Measurements from ENCODE around the gene HSPA8.

DNA sequence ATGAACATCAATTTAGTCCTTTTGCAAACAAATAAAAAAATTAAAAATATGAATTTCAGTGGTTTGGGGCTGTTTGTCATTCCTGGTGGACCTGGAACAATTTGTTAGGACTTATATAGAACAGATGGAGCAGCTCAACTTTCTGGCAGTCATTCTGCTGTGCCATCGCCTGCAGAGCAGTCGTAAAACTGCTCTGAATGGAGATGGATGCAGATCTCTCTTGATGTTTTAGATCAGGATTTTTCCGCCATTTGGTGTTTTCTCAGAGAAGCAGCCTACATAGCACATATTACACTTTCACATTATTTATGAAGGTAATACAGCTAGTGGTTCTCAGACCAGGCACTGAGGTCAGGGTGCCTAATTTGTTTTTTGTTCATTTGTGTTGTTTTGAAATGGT, 31.8 kb upstream of the HSPA8 start:
- TF ChIP-seq, protein P1, sequence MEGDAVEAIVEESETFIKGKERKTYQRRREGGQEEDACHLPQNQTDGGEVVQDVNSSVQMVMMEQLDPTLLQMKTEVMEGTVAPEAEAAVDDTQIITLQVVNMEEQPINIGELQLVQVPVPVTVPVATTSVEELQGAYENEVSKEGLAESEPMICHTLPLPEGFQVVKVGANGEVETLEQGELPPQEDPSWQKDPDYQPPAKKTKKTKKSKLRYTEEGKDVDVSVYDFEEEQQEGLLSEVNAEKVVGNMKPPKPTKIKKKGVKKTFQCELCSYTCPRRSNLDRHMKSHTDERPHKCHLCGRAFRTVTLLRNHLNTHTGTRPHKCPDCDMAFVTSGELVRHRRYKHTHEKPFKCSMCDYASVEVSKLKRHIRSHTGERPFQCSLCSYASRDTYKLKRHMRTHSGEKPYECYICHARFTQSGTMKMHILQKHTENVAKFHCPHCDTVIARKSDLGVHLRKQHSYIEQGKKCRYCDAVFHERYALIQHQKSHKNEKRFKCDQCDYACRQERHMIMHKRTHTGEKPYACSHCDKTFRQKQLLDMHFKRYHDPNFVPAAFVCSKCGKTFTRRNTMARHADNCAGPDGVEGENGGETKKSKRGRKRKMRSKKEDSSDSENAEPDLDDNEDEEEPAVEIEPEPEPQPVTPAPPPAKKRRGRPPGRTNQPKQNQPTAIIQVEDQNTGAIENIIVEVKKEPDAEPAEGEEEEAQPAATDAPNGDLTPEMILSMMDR (conservative IDR thresholded peaks at IDR 0.05; ENCODE audit: low read length) = no peak
- TF ChIP-seq EZH2phosphoT487 (IDR thresholded peaks at IDR 0.05; ENCODE audit: borderline replicate concordance) = no peak

Measured in Loucy (cell line).